ENCODE results near the gene TPSB2. TPM values are rescaled to one million over a fixed set of nuclear protein-coding genes. Genes with fewer than 3 reads are reported as not detected.
"Not testable (repeated sequence)": the region's sequence is repeated elsewhere in the genome, so short reads cannot be mapped to it uniquely, and the experiment has no call there.

TPSB2 gene
- total and polyA plus RNA-seq, 9 donors = 0.71 to 2.8 (median 1.5) TPM

DNA sequence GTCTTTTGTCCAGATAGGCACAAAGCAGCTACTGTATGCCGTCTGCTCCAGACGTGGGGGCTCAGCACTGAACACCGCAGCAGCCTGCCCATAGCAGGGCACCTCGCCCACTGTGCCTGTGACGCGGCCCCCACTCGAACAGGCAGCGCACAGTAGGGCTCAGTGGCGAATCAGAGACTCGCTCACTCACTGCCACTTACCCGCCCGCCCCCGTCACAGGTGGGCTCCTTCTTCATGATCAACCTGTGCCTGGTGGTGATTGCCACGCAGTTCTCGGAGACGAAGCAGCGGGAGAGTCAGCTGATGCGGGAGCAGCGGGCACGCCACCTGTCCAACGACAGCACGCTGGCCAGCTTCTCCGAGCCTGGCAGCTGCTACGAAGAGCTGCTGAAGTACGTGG lies 28.5 kb downstream of the TPSB2 start:
- Histone ChIP-seq H3K36me3 (ENCODE audit: control insufficient read depth, insufficient read depth, low read length) (peaks cover 17% of the 10 kb centered on the region), H3K27ac (ENCODE audit: low read length) (no peak overlapping the region), H3K9me3 (replicated peaks; ENCODE audit: control insufficient read depth, low read depth, low read length) (no peaks in the 10 kb centered on the region), H3K27me3 (ENCODE audit: control insufficient read depth, insufficient read depth, low read length) (no peaks in the 10 kb centered on the region), H3K4me1 (ENCODE audit: control insufficient read depth, insufficient read depth, low read length) (no peaks in the 10 kb centered on the region), H3K4me3 (ENCODE audit: low read length) (no peak overlapping the region)
- WGBS (ENCODE audit: insufficient coverage) = 87% methylated on average over 25 of the region's 25 CpGs
- no peak for DNase-seq

- Histone ChIP-seq H3K36me3 (ENCODE audit: control insufficient read depth, insufficient read depth, low read length) (peaks cover 14% of the 10 kb centered on the region), H3K4me1 (ENCODE audit: control insufficient read depth, insufficient read depth, low read length) (no peaks in the 10 kb centered on the region), H3K9me3 (replicated peaks; ENCODE audit: control insufficient read depth, low read depth, low read length) (no peaks in the 10 kb centered on the region), H3K27ac (ENCODE audit: low read length) (no peak overlapping the region), H3K27me3 (ENCODE audit: control insufficient read depth, insufficient read depth, low read length) (no peaks in the 10 kb centered on the region), H3K4me3 (ENCODE audit: low read length) (no peak overlapping the region)
- DNase-seq = no peak
- WGBS (ENCODE audit: insufficient coverage) = 90% methylated on average over 38 of the region's 38 CpGs
These were observed 29.9 kb downstream of the TPSB2 start for GRCh38 chr16:1200014-1200627.

DNA sequence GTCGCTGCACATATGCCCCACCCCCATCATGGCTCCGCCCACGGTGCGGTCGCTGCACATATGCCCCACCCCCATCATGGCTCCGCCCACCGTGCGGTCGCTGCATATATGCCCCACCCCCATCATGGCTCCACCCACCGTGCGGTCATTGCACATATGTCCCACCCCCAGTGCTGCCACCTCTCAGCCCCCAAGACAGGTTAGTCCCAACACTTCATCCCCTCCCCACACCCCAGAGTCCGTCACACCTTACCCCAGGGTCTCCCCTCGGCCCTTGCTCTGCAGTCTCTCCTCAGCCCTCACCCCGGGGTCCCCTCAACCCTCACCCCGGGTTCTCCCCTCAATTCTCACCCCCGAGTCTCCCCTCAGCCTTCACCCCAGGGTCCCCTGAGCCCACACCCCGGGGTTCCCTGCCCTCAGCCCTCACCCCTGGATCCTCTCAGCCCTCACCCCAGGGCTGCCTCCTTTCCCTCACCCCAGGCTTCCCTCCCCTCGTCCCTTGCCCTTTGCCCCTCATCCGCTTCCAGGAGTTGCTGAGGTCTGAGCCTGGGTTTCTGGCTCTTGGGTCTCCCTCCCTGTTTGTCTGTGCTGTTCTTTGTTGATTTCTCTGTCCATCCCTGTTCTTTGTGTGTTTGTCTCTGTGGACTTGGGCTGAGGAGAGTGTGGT lies 30.5 kb downstream of the TPSB2 start:
- Histone ChIP-seq H3K9me3 (replicated peaks; ENCODE audit: control insufficient read depth, low read depth, low read length) (no peaks in the 10 kb centered on the region), H3K4me3 (ENCODE audit: low read length) (no peak overlapping the region), H3K27ac (ENCODE audit: low read length) (no peak overlapping the region), H3K4me1 (ENCODE audit: control insufficient read depth, insufficient read depth, low read length) (peaks cover under 1% of the 10 kb centered on the region), H3K27me3 (ENCODE audit: control insufficient read depth, insufficient read depth, low read length) (no peaks in the 10 kb centered on the region), H3K36me3 (ENCODE audit: control insufficient read depth, insufficient read depth, low read length) (peaks cover 14% of the 10 kb centered on the region)
- no peak for DNase-seq
- 87% methylated on average over 8 of the region's 19 CpGs for WGBS (ENCODE audit: insufficient coverage)

DNA sequence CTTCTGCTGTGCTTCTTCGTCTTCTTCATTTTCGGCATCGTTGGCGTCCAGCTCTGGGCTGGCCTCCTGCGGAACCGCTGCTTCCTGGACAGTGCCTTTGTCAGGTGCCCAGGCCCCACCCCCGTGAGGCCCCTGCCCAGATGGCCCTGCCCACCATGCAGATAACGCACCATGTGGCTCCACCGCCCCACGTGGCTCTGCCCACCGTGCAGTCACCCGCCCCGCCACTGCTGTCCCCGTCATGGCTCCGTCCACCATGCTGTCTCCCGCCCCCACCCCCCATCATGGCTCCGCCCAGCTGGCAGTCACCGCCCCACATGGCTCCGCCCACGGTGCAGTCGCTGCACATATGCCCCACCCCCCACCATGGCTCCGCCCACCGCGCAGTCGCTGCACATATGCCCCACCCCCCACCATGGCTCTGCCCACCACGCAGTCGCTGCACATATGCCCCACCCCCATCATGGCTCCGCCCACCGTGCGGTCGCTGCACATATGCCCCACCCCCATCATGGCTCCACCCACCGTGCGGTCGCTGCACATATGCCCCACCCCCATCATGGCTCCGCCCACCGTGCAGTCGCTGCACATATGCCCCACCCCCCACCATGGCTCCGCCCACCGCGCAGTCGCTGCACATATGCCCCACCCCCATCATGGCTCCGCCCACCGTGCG lies 31.2 kb downstream of the TPSB2 start:
- H3K4me1 ChIP-seq (ENCODE audit: control insufficient read depth, insufficient read depth, low read length); DNase-seq; H3K27me3 ChIP-seq (ENCODE audit: control insufficient read depth, insufficient read depth, low read length); H3K9me3 ChIP-seq (replicated peaks; ENCODE audit: control insufficient read depth, low read depth, low read length); H3K4me3 ChIP-seq (ENCODE audit: low read length); H3K27ac ChIP-seq (ENCODE audit: low read length): not testable (repeated sequence)
- 88% methylated on average over 21 of the region's 44 CpGs for WGBS (ENCODE audit: insufficient coverage)
- H3K36me3 ChIP-seq (ENCODE audit: control insufficient read depth, insufficient read depth, low read length) = peaks cover 14% of the 10 kb centered on the region

GRCh38 chr16:1198194-1198593 lies 31.8 kb downstream of the TPSB2 start:
- no peak for DNase-seq
- Histone ChIP-seq H3K36me3 (ENCODE audit: control insufficient read depth, insufficient read depth, low read length) (peaks cover 10% of the 10 kb centered on the region), H3K9me3 (replicated peaks; ENCODE audit: control insufficient read depth, low read depth, low read length) (no peaks in the 10 kb centered on the region), H3K4me1 (ENCODE audit: control insufficient read depth, insufficient read depth, low read length) (peaks cover 4% of the 10 kb centered on the region), H3K27ac (ENCODE audit: low read length) (no peak overlapping the region), H3K27me3 (ENCODE audit: control insufficient read depth, insufficient read depth, low read length) (no peaks in the 10 kb centered on the region), H3K4me3 (ENCODE audit: low read length) (no peak overlapping the region)
- 79% methylated on average over 12 of the region's 18 CpGs for WGBS (ENCODE audit: insufficient coverage)

DNA sequence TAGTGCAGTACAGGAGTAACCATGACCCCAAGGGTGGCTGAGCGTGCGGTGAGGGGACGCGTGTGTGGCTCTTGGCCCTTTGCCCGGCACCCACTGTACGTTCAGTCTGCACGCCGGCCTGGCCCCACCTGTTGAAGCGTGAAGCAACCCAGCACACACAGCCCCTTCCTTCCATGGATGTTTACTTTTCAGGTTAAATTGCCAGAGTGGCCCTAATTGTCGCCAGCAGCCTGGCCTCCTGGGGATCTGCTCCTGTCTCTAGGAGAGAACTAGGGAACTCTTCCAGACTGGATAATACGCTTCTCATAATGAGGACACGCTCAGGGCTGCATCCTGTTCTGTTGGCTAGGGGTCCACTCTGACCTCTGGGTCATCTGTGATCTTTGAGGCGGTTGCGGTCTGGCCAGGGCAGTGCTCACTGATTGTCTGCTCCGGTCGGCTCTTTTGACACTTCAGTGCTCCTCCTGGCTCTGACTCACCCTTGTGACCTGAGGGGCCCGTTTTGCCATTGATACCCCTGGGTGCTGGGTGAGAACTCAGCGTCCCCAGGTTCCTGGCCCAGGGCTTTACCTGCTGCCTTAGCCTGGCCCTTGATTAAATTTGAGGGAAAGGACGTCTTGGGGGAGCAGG lies 32.6 kb downstream of the TPSB2 start:
- no peak overlapping the region for H3K27ac ChIP-seq (ENCODE audit: low read length)
- H3K4me1 ChIP-seq (ENCODE audit: control insufficient read depth, insufficient read depth, low read length) = peaks cover 7% of the 10 kb centered on the region
- H3K36me3 ChIP-seq (ENCODE audit: control insufficient read depth, insufficient read depth, low read length) = peaks cover 3% of the 10 kb centered on the region
- H3K27me3 ChIP-seq (ENCODE audit: control insufficient read depth, insufficient read depth, low read length) = no peaks in the 10 kb centered on the region
- no peaks in the 10 kb centered on the region for H3K9me3 ChIP-seq (replicated peaks; ENCODE audit: control insufficient read depth, low read depth, low read length)
- no peak for DNase-seq
- H3K4me3 ChIP-seq (ENCODE audit: low read length) = no peak overlapping the region
- WGBS (ENCODE audit: insufficient coverage) = 66% methylated on average over 19 of the region's 19 CpGs

- Histone ChIP-seq H3K36me3 (ENCODE audit: control insufficient read depth, insufficient read depth, low read length) (no peaks in the 10 kb centered on the region), H3K27ac (ENCODE audit: low read length) (no peak overlapping the region), H3K9me3 (replicated peaks; ENCODE audit: control insufficient read depth, low read depth, low read length) (no peaks in the 10 kb centered on the region), H3K4me1 (ENCODE audit: control insufficient read depth, insufficient read depth, low read length) (peaks cover 7% of the 10 kb centered on the region), H3K4me3 (ENCODE audit: low read length) (no peak overlapping the region), H3K27me3 (ENCODE audit: control insufficient read depth, insufficient read depth, low read length) (no peaks in the 10 kb centered on the region)
- no peak for DNase-seq
- 71% methylated on average over 9 of the region's 11 CpGs for WGBS (ENCODE audit: insufficient coverage)
These were observed 33.5 kb downstream of the TPSB2 start for GRCh38 chr16:1196494-1196893.

- no peak for DNase-seq
- WGBS (ENCODE audit: insufficient coverage) = 78% methylated on average over 10 of the region's 14 CpGs
- Histone ChIP-seq H3K4me3 (ENCODE audit: low read length) (no peak overlapping the region), H3K27me3 (ENCODE audit: control insufficient read depth, insufficient read depth, low read length) (no peaks in the 10 kb centered on the region), H3K9me3 (replicated peaks; ENCODE audit: control insufficient read depth, low read depth, low read length) (no peaks in the 10 kb centered on the region), H3K4me1 (ENCODE audit: control insufficient read depth, insufficient read depth, low read length) (peaks cover 7% of the 10 kb centered on the region), H3K36me3 (ENCODE audit: control insufficient read depth, insufficient read depth, low read length) (no peaks in the 10 kb centered on the region), H3K27ac (ENCODE audit: low read length) (no peak overlapping the region)
These were observed 34.7 kb downstream of the TPSB2 start for GRCh38 chr16:1195393-1195666.

DNA sequence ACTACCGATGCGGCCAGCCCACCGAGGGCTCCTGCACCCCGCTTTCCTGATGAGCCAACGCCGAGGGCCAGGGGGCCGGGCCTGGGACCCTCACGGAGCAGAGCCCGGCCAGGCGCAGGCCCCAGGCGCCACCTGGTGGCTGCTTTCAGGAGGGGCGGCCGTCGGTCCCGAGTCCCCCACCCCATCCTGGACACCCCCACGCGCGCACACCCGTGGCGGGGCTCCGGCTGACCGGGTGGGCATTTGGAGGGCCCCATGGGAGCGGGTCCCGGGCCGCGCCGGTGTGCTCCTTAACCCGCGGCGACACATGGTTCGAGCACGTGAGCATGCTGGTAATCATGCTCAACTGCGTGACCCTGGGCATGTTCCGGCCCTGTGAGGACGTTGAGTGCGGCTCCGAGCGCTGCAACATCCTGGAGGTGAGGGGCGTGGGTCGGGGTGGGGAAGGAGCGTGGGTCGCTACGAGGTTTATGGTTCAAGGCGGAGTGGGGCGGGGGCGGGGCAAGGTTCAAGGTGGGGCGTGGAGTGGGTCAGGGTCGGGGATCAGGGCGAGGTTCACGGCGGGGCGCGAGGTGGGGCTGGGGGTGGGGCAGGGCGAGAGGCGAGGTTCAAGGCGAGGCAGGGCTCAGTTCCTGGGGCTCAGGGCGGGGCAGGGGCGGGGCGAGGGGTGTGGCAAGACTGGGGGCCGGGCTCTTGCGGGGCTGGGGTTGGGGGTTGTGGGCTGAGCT lies 35.2 kb downstream of the TPSB2 start:
- Histone ChIP-seq H3K27ac (ENCODE audit: low read length) (no peak overlapping the region), H3K4me3 (ENCODE audit: low read length) (no peak overlapping the region), H3K27me3 (ENCODE audit: control insufficient read depth, insufficient read depth, low read length) (no peaks in the 10 kb centered on the region), H3K4me1 (ENCODE audit: control insufficient read depth, insufficient read depth, low read length) (peaks cover 7% of the 10 kb centered on the region), H3K36me3 (ENCODE audit: control insufficient read depth, insufficient read depth, low read length) (no peaks in the 10 kb centered on the region), H3K9me3 (replicated peaks; ENCODE audit: control insufficient read depth, low read depth, low read length) (no peaks in the 10 kb centered on the region)
- no peak for DNase-seq
- 28% methylated on average over 61 of the region's 61 CpGs for WGBS (ENCODE audit: insufficient coverage)

Measured in muscle of leg (tissue), 11 donors.